Hepatocyte (in vitro differentiated cells): Measurements from ENCODE around the gene GPR39. TPM values are rescaled to one million over a fixed set of nuclear protein-coding genes. Genes with fewer than 3 reads are reported as not detected.

Experiments
- DNase-seq: peaks from one replicate; pipeline ENCODE4 v3.0.0-alpha.2; 2016; ENCODE audit warnings: low spot score
- H2AFZ ChIP-seq: fragments of 200-600 bp; sonication (generic); 2 replicates; pipeline ENCODE4 v1.6.0; 2016; ENCODE audit warnings: antibody characterized with exemption, mild to moderate bottlenecking
- H3K27ac ChIP-seq: fragments of 200-600 bp; sonication (generic); 2 replicates; pipeline ENCODE4 v1.5.1; 2016; ENCODE audit warnings: mild to moderate bottlenecking
- H3K27me3 ChIP-seq: fragments of 200-600 bp; sonication (generic); 2 replicates; pipeline ENCODE4 v1.6.1; 2016
- H3K36me3 ChIP-seq: fragments of 200-600 bp; sonication (generic); replicated peaks from 2 replicates; pipeline ENCODE4 v1.5.1; 2016; ENCODE audit warnings: low read depth; ENCODE audit not compliant: insufficient read depth
- H3K4me1 ChIP-seq: fragments of 200-600 bp; sonication (generic); 2 replicates; pipeline ENCODE4 v1.5.1; 2016; ENCODE audit warnings: mild to moderate bottlenecking, moderate library complexity; ENCODE audit not compliant: insufficient read depth
- H3K4me2 ChIP-seq: fragments of 200-600 bp; sonication (generic); 2 replicates; pipeline ENCODE4 v1.6.0; 2016
- H3K4me3 ChIP-seq: fragments of 200-600 bp; sonication (generic); 2 replicates; pipeline ENCODE4 v1.5.1; 2016; ENCODE audit warnings: mild to moderate bottlenecking
- H3K79me2 ChIP-seq: fragments of 200-600 bp; sonication (generic); 2 replicates; pipeline ENCODE4 v1.6.0; 2017; ENCODE audit warnings: mild to moderate bottlenecking
- H3K9me2 ChIP-seq: fragments of 200-600 bp; sonication (generic); replicated peaks from 2 replicates; pipeline ENCODE4 v1.6.0; 2017; ENCODE audit warnings: mild to moderate bottlenecking; ENCODE audit not compliant: insufficient read depth
- H3K9me3 ChIP-seq: fragments of 200-600 bp; sonication (generic); 2 replicates; pipeline ENCODE4 v1.5.1; 2016; ENCODE audit warnings: low read depth, mild to moderate bottlenecking
- H4K20me1 ChIP-seq: fragments of 200-600 bp; sonication (generic); 2 replicates; pipeline ENCODE4 v1.6.0; 2016; ENCODE audit warnings: mild to moderate bottlenecking; ENCODE audit not compliant: insufficient read depth, poor library complexity, severe bottlenecking
- CTCF ChIP-seq: fragments of 200-600 bp; sonication (generic); IDR thresholded peaks from 2 replicates; pipeline ENCODE4 v1.5.1; 2016; ENCODE audit warnings: antibody characterized with exemption, mild to moderate bottlenecking; ENCODE audit not compliant: poor library complexity
- EZH2 ChIP-seq: fragments of 200-600 bp; sonication (generic); IDR thresholded peaks from 2 replicates; pipeline ENCODE4 v1.6.1; 2016; ENCODE audit warnings: antibody characterized with exemption, mild to moderate bottlenecking, borderline replicate concordance
- EZH2phosphoT487 ChIP-seq: fragments of 200-600 bp; sonication (generic); IDR thresholded peaks from one replicate; pipeline ENCODE4 v1.6.1; 2018; ENCODE audit warnings: antibody characterized with exemption, mild to moderate bottlenecking, low read depth, moderate library complexity; ENCODE audit not compliant: unreplicated experiment, severe bottlenecking
- WGBS: methylation state at CpG from one replicate; pipeline ENCODE4 v1.1.6; 2016; ENCODE audit warnings: low lambda C conversion rate; ENCODE audit errors: missing lambda C conversion rate; 5-methylcytosine and 5-hydroxymethylcytosine counted together
- polyA plus RNA-seq: library from polyadenylated mRNA; unstranded; fragments of >200 nt; fragmentation: Nextera tagmentation; extraction: Ambion mirVana; gene quantifications from 2 replicates; pipeline ENCODE4 v1.2.1, GENCODE V29; 2016
- total RNA-seq: library from RNA; depleted of rRNA; stranded (reverse); fragments of >200 nt; gene quantifications from 2 replicates; pipeline ENCODE4 v1.2.3, GENCODE V29; 2014

GPR39 gene
- total and polyA plus RNA-seq, 2 experiments from 2014 or later: 11.1 to 14.5 TPM

- Histone ChIP-seq H3K9me3 (no peaks in the 10 kb centered on the region), H3K27me3 (no peaks in the 10 kb centered on the region), H3K9me2 (no peaks in the 10 kb centered on the region), H3K36me3 (no peaks in the 10 kb centered on the region), H3K4me1 (no peaks in the 10 kb centered on the region), H4K20me1 (no peaks in the 10 kb centered on the region), H3K4me2 (no peak overlapping the region), H3K4me3 (no peak overlapping the region), H2AFZ (no peak overlapping the region), H3K27ac (no peak overlapping the region), H3K79me2 (no peaks in the 10 kb centered on the region)
- TF ChIP-seq EZH2 (no peak), CTCF (no peak), EZH2phosphoT487 (no peak)
- 75% methylated on average over 3 of the region's 3 CpGs for WGBS
- DNase-seq: no peak
These were observed 156.9 kb downstream of the GPR39 start for GRCh38 chr2:132573444-132574007.

- Histone ChIP-seq H3K27me3 (no peaks in the 10 kb centered on the region), H3K4me2 (no peak overlapping the region), H2AFZ (no peak overlapping the region), H3K27ac (no peak overlapping the region), H3K4me3 (no peak overlapping the region), H3K36me3 (no peaks in the 10 kb centered on the region), H4K20me1 (no peaks in the 10 kb centered on the region), H3K79me2 (peaks cover 3% of the 10 kb centered on the region), H3K9me2 (no peaks in the 10 kb centered on the region), H3K9me3 (no peaks in the 10 kb centered on the region), H3K4me1 (no peaks in the 10 kb centered on the region)
- no peak for DNase-seq
- 89% methylated on average over 2 of the region's 2 CpGs for WGBS
- TF ChIP-seq CTCF: no peak
- TF ChIP-seq EZH2: no peak
- TF ChIP-seq EZH2phosphoT487: no peak
These were observed 161.1 kb downstream of the GPR39 start for GRCh38 chr2:132577686-132578085.

- H4K20me1 ChIP-seq: no peaks in the 10 kb centered on the region
- WGBS: 89% methylated on average over 5 of the region's 5 CpGs
These were observed 165.0 kb downstream of the GPR39 start for GRCh38 chr2:132581591-132581990.

More at GRCh38 chr2:132581591-132581990, 165.0 kb downstream of the GPR39 start:
- H3K4me2 ChIP-seq: no peak overlapping the region
- no peak for TF ChIP-seq EZH2phosphoT487
- TF ChIP-seq CTCF: no peak
- no peak for TF ChIP-seq EZH2
- no peaks in the 10 kb centered on the region for H3K9me2 ChIP-seq
- no peaks in the 10 kb centered on the region for H3K27me3 ChIP-seq
- no peak overlapping the region for H3K4me3 ChIP-seq
- no peak for DNase-seq
- no peaks in the 10 kb centered on the region for H3K4me1 ChIP-seq
- H3K9me3 ChIP-seq: no peaks in the 10 kb centered on the region
- no peak overlapping the region for H3K27ac ChIP-seq
- H3K36me3 ChIP-seq: no peaks in the 10 kb centered on the region
- H2AFZ ChIP-seq: no peak overlapping the region
- H3K79me2 ChIP-seq: peaks cover 6% of the 10 kb centered on the region
